ENCODE data around the gene HSD17B2.

DNA sequence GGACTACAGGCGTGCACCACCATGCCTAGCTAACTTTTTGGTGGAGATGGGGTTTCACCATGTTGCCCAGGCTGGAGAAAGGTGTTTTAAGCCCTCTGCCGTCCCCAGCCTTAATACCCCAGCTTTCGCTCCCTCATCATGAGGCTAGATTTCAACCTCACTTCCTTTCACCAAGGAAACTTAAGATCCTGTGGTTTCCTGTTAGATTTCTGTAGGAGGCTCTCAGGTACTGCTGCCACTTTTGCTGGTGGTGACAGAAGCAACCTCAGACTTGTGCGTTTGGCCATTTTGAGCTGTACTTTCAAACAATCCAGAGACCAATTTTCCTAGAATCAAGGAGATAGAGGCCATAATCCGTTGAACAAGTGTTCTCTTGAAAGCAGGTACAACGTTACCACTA, 98.7 kb downstream of the HSD17B2 start:
- TF ChIP-seq, protein P1, sequence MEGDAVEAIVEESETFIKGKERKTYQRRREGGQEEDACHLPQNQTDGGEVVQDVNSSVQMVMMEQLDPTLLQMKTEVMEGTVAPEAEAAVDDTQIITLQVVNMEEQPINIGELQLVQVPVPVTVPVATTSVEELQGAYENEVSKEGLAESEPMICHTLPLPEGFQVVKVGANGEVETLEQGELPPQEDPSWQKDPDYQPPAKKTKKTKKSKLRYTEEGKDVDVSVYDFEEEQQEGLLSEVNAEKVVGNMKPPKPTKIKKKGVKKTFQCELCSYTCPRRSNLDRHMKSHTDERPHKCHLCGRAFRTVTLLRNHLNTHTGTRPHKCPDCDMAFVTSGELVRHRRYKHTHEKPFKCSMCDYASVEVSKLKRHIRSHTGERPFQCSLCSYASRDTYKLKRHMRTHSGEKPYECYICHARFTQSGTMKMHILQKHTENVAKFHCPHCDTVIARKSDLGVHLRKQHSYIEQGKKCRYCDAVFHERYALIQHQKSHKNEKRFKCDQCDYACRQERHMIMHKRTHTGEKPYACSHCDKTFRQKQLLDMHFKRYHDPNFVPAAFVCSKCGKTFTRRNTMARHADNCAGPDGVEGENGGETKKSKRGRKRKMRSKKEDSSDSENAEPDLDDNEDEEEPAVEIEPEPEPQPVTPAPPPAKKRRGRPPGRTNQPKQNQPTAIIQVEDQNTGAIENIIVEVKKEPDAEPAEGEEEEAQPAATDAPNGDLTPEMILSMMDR (IDR thresholded peaks at IDR 0.05) = no peak
- no peak for TF ChIP-seq POLR2A (IDR thresholded peaks at IDR 0.05; ENCODE audit: low read depth)
- no peak for TF ChIP-seq POLR2AphosphoS5 (IDR thresholded peaks at IDR 0.05)

All from esophagus muscularis mucosa (tissue), 3 donors.